CD4-positive, alpha-beta T cell (primary cell): ENCODE data around the gene KCNN3. TPM values are rescaled to one million over a fixed set of nuclear protein-coding genes. Genes with fewer than 3 reads are reported as not detected.

Experiments used
- ATAC-seq: fragments of 200-7000 bp; cut with Tn5 transposase; one replicate; pipeline ENCODE4 v1.10.0; 2022; ENCODE audit warnings: mild to moderate bottlenecking; ENCODE audit not compliant: poor library complexity
- CTCF ChIA-PET: fragments of 350-600 bp; sonication (Branson Sonifier 250); formaldehyde crosslinking; loops from one replicate; lab custom pipeline; 2021; ENCODE audit warnings: antibody characterized with exemption, inconsistent platforms; lab: Charles Lee
- POLR2A ChIA-PET: fragments of 350-600 bp; sonication (Branson Sonifier 250); formaldehyde crosslinking; loops from one replicate; lab custom pipeline; 2021; ENCODE audit warnings: antibody characterized with exemption, inconsistent platforms; lab: Charles Lee
- DNase-seq, 14 experiments: peaks; one replicate each; pipeline ENCODE4 v3.0.0-alpha.2; 2013 to 2020; ENCODE audit warnings: mixed read lengths in 2 of 14
- H3K27ac ChIP-seq, 2 donors: one replicate each; pipeline versions ENCODE4 v1.5.1 to v1.7.0; 2013; ENCODE audit warnings: low read length in 2 of 2, low read depth in 1 of 2, mild to moderate bottlenecking in 1 of 2
- H3K27me3 ChIP-seq, 2 experiments: 1 replicate in 1 of 2; 2 replicates in 1 of 2; pipeline versions ENCODE4 v1.6.1 to v1.7.0; 2013; ENCODE audit warnings: low read length in 2 of 2, control low read depth in 1 of 2, mild to moderate bottlenecking in 1 of 2, moderate library complexity in 1 of 2; ENCODE audit not compliant: insufficient read depth in 2 of 2, control insufficient read depth in 1 of 2
- H3K36me3 ChIP-seq: one replicate; pipeline ENCODE4 v1.6.1; 2013; ENCODE audit warnings: low read length, control low read depth; ENCODE audit not compliant: insufficient read depth
- H3K4me1 ChIP-seq: one replicate; pipeline ENCODE4 v1.6.1; 2013; ENCODE audit warnings: low read length, control low read depth; ENCODE audit not compliant: insufficient read depth
- H3K4me3 ChIP-seq: one replicate; pipeline ENCODE4 v1.5.1; 2013; ENCODE audit warnings: mild to moderate bottlenecking, low read length, moderate library complexity
- H3K9me3 ChIP-seq, 2 experiments: 1 replicate in 1 of 2; 2 replicates in 1 of 2; pipeline versions ENCODE4 v1.6.1 to v1.7.0; 2013; ENCODE audit warnings: low read length in 2 of 2, mild to moderate bottlenecking in 2 of 2, control low read depth in 1 of 2, moderate library complexity in 1 of 2; ENCODE audit not compliant: control insufficient read depth in 1 of 2, insufficient read depth in 1 of 2
- H3K27ac Mint-ChIP-seq: one replicate; pipeline ENCODE4 v1.8.0; 2020; ENCODE audit warnings: mixed read lengths
- H3K27me3 Mint-ChIP-seq: one replicate; pipeline ENCODE4 v1.8.0; 2021; ENCODE audit warnings: mixed read lengths
- H3K36me3 Mint-ChIP-seq: one replicate; pipeline ENCODE4 v1.8.0; 2021; ENCODE audit warnings: low read depth, mixed read lengths
- H3K4me1 Mint-ChIP-seq: one replicate; pipeline ENCODE4 v1.8.0; 2021; ENCODE audit warnings: low read depth, mixed read lengths
- H3K4me3 Mint-ChIP-seq: one replicate; pipeline ENCODE4 v1.8.0; 2020; ENCODE audit warnings: mild to moderate bottlenecking, mixed read lengths
- H3K9me3 Mint-ChIP-seq: one replicate; pipeline ENCODE4 v1.8.0; 2020; ENCODE audit warnings: mixed read lengths
- intact Hi-C, 2 experiments: fragments of 100-400 bp; cut with DNase I in 1 of 2; cut with micrococcal nuclease in 1 of 2; formaldehyde crosslinking; loops; one replicate each; pipeline versions ENCODE4 v1.15.1 to v1.9.0; 2023 to 2025; cut with DNase I, micrococcal nuclease
- total RNA-seq, 174 experiments: library from RNA in 2 of 174; stranded (reverse) in 2 of 174; gene quantifications; one replicate each; pipeline ENCODE4 v1.2.3 and lab custom pipeline; 2021 to 2026
- TF ChIP-seq, protein P1 (sequence below): fragments of 200-600 bp; IDR thresholded peaks from one replicate; pipeline ENCODE4 v1.8.0; 2022; ENCODE audit warnings: antibody characterized with exemption, mild to moderate bottlenecking

The KCNN3 gene
- total RNA-seq, 2 experiments from 2014 or later, result not detected

DNA sequence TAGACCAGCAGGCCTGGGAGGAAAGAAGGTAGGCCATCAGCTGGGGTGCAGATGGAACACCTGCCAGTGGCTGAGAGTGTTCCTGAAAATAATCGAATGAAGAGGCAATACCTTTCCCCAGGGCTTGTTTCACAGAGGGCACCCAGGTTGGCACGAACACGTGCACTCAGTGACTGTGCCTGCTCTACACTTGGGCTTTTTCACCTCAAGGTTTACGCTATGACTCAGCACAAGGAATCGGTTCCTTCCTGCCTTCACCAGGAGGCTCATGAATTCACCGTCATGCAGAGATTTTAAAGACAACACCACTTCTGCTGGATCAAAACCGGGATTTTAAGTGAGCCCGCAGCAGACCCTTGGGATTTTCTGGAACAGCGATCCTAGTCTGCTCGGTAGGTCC is 143.6 kb downstream of the KCNN3 start:
- ATAC-seq (no peak), DNase-seq (peak in 1 of 14 experiments; percentile 33)
- ChIA-PET POLR2A (no interaction called here), CTCF (no interaction called here)
- Histone ChIP-seq H3K4me1 (peaks cover 2% of the 10 kb centered on the region), H3K27ac (no peak overlapping the region), H3K9me3 (no peaks in the 10 kb centered on the region), H3K27me3 (no peaks in the 10 kb centered on the region), H3K4me3 (no peak overlapping the region), H3K36me3 (no peaks in the 10 kb centered on the region)
- intact Hi-C loops, result no loop called here
- no peaks in the 10 kb centered on the region for H3K4me1 Mint-ChIP-seq
- TF ChIP-seq, protein P1, sequence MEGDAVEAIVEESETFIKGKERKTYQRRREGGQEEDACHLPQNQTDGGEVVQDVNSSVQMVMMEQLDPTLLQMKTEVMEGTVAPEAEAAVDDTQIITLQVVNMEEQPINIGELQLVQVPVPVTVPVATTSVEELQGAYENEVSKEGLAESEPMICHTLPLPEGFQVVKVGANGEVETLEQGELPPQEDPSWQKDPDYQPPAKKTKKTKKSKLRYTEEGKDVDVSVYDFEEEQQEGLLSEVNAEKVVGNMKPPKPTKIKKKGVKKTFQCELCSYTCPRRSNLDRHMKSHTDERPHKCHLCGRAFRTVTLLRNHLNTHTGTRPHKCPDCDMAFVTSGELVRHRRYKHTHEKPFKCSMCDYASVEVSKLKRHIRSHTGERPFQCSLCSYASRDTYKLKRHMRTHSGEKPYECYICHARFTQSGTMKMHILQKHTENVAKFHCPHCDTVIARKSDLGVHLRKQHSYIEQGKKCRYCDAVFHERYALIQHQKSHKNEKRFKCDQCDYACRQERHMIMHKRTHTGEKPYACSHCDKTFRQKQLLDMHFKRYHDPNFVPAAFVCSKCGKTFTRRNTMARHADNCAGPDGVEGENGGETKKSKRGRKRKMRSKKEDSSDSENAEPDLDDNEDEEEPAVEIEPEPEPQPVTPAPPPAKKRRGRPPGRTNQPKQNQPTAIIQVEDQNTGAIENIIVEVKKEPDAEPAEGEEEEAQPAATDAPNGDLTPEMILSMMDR, result no peak
- H3K9me3 Mint-ChIP-seq, result no peaks in the 10 kb centered on the region
- H3K27me3 Mint-ChIP-seq, result no peaks in the 10 kb centered on the region
- no peak overlapping the region for H3K27ac Mint-ChIP-seq
- no peak overlapping the region for H3K4me3 Mint-ChIP-seq
- H3K36me3 Mint-ChIP-seq, result no peaks in the 10 kb centered on the region

DNA sequence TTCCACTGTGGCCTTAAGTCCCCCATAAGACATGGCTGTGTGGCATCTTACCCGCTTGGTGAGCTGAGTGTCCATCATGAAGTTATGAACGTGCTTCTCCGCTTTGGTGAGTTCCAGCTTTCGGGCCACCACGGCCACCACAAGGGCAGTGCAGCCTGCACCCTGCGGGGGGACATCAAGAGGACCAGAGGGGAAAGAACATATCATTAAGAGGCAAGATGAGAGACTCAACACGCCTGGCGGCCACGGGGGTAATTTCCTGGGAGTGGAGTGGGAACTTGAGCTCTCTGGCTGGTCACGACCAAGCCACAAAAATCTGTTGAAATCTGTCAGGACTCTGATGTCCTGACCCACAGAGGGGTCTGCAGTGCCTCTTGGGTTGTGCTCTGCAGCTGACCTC is 144.2 kb downstream of the KCNN3 start:
- no peaks in the 10 kb centered on the region for H3K36me3 Mint-ChIP-seq
- DNase-seq (no peak), ATAC-seq (no peak)
- ChIA-PET CTCF (no interaction called here), POLR2A (no interaction called here)
- no peak overlapping the region for H3K4me3 ChIP-seq
- intact Hi-C loops, result no loop called here
- no peaks in the 10 kb centered on the region for H3K27me3 ChIP-seq
- H3K27ac Mint-ChIP-seq, result no peak overlapping the region
- peaks cover 1% of the 10 kb centered on the region for H3K4me1 Mint-ChIP-seq
- TF ChIP-seq, protein P1, result no peak
- H3K4me3 Mint-ChIP-seq, result no peak overlapping the region
- H3K9me3 ChIP-seq, result no peaks in the 10 kb centered on the region
- H3K9me3 Mint-ChIP-seq, result no peaks in the 10 kb centered on the region
- H3K27me3 Mint-ChIP-seq, result no peaks in the 10 kb centered on the region
- no peak overlapping the region for H3K27ac ChIP-seq
- H3K4me1 ChIP-seq, result peaks cover 4% of the 10 kb centered on the region
- no peaks in the 10 kb centered on the region for H3K36me3 ChIP-seq

DNA sequence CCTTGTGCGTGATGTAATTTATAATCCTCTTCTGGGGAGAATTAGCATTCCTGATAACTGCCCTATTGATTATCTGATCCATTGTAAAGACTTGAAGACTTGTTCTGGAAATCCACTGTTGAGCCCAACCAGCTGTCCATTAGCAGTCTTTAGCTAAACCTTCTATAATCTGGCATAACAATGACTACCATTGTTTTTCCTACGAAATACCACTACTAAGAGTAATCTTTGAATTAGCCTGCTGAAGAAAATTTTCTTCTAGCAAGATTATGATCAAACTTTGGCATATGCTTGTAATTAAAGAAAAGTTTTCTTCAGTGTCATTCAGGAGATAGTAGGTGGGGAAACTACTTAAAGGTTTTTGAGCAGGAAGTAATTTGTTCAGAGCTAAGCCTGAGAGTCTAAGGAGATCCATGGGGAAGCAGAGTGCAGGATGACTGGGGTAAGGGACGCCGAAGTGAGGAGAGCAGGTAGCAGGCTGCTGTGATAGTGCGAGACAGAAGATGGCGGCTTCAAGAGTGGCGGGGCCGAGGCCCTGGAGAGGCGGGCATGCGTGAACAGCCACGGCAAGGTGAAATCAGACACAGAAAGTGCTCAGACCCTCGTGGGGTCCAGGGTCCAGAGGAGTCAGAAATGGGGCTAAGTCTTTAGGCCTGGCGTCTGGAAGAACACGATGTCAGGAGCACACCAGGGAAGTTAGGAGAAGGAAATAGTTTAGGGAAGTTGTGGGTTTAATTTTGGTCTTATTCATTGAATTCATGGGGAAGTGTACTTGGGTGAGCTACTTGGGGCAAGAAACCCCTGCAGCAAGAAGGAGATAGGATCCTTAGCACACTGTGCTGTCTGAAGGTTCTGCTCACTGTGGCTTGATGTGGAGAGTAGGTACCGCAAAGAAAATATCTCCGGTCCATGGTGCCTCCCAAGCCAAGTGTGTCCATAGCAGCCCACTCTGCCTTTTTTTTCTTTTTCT is 149.5 kb downstream of the KCNN3 start:
- peaks cover 14% of the 10 kb centered on the region for H3K4me1 ChIP-seq
- intact Hi-C loops, result no loop called here
- no peaks in the 10 kb centered on the region for H3K9me3 ChIP-seq
- no peaks in the 10 kb centered on the region for H3K27me3 ChIP-seq
- Mint-ChIP-seq H3K27me3 (no peaks in the 10 kb centered on the region), H3K9me3 (no peaks in the 10 kb centered on the region), H3K36me3 (no peaks in the 10 kb centered on the region), H3K4me1 (peaks cover 21% of the 10 kb centered on the region), H3K4me3 (no peak overlapping the region), H3K27ac (no peak overlapping the region)
- no peak overlapping the region for H3K4me3 ChIP-seq
- H3K36me3 ChIP-seq, result no peaks in the 10 kb centered on the region
- peak in 3 of 14 experiments; percentile 9 to 40 (median 14) for DNase-seq
- ATAC-seq, result no peak
- CTCF ChIA-PET, result no interaction called here
- POLR2A ChIA-PET, result interaction anchor here (1.0 kb wide), 1 partner anchor 27 kb away, joined by 3 read pairs; no protein-coding TSS in a partner anchor
- TF ChIP-seq, protein P1, result no peak
- no peak overlapping the region for H3K27ac ChIP-seq
